HG02571 (cell line): ENCODE measurements around the gene PPFIBP2.

ENCODE experiments used
- ATAC-seq: cut with Tn5 transposase; IDR thresholded peaks from one replicate; pipeline ENCODE4 v1.9.1; 2021; ENCODE audit warnings: mild to moderate bottlenecking, moderate library complexity; ENCODE audit not compliant: unreplicated experiment

Gene PPFIBP2

DNA sequence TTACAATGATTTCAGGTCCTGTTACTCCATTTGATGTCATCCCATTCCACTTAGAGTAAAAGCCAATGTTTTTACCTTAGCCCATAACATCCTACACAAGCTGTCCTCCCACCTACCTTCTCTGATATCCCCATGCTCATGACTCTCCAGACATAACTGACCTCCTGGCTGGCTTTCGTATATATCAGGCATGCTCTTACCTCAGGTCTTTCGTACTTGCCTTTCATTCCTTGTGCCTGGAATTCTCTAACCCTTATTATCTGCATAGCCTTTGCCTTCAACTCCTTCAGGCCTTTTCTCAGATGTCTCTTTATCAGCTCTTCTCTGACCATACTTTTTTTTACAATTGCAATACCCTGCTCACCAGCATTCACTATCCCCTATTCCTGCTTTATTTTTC lies 169.8 kb downstream of the PPFIBP2 start:
- no peak for ATAC-seq

DNA sequence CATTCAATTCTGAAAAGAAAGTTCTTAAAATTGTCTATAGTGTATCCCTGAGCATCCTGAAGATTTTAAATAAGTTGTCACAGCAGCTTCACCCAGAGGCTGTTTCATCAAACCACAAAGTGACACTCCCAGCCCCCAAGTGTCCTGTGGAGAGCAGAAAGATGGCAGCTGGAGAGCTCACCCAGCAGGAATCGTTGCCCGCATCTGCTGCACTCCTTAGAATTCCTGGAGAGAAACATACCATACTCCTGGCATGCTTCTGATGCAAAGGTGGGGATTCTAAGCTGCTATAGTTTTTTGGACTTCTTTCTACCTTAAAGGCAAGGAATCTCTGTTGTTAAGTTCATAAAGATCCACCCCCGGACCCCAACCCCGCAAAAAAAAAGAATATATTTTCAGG lies 173.0 kb downstream of the PPFIBP2 start:
- ATAC-seq = no peak

DNA sequence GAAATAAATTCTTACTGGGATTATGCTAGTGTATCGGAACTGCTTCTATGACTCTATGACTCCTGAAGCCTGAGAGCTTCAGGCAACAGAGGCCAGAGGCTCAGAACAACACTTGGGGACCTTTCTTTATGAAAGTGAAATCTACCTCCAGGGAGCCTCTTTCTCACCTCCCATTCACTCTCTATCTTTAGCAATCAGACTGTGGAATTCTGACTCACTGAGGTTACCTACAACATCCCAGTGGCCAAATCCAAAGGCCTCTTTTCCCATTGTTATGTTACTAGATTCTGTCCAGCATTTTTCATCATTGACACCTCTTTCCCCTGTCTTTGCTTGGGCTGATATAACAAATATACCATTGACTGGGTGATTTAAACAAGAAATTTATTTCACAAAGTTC lies 173.6 kb downstream of the PPFIBP2 start:
- no peak for ATAC-seq

DNA sequence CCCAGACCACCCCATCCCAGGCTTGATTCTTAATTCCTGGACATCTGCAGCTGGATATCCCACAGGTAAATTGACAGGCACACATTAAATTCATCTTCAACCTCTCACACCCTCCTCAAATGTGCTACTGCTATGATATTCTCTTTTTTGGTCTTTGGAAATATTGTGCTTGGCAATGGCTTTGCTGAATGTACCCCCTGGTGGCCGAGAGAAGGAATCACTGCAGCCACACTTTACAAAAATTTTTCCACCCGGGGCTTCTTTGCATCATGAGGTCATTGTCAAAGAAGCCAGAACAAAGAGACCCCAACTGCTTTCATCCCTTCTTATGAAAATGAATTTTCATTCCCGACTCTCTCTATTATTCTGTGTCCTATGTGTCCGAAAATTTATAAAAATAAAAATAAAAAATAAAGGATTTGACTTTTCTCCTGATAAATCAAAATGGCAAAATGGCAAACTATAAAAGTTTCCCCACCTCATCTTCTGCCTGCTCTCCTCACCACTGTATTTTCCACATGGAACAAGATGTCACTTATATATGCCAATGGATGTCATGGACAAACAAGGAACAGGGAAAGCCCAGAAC lies 174.5 kb downstream of the PPFIBP2 start:
- peak; percentile 74 for ATAC-seq

DNA sequence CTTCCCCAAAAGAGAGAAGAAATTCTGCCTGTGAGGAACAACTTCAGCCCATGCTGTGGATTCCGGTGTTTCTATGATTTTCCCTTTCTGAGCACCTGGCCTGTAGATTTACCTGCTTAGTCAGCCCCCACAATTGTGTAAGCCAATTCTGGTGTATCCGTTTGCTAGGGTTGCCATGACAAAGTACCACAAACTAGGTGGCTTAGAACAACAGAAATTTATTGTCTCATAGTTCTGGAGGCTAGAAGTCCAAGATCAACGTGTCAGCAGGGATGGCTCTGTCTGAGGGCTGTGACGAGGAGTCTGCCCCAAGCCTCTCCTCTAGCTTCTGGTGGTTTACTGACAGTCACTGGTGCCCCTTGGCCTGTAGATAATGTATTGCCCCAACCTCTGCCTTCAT lies 175.4 kb downstream of the PPFIBP2 start:
- ATAC-seq = no peak

DNA sequence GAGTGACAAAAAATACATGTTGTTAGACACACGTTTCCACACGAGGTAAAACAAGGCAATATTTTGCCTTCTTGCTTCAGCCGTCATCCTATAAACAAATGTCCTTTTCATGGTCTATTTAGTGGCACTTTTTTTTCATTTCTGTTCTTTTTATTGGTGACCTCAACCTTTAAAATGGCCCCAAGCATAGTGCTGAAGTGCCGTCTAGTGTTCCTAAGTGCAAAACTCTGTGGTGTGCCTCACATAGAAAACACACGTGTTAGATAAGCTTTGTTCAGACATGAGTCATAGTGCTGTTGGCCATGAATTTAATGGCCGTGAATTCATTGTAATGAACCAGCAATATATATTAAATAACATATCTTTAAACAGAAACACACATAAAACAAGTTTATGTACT lies 176.8 kb downstream of the PPFIBP2 start:
- no peak for ATAC-seq

DNA sequence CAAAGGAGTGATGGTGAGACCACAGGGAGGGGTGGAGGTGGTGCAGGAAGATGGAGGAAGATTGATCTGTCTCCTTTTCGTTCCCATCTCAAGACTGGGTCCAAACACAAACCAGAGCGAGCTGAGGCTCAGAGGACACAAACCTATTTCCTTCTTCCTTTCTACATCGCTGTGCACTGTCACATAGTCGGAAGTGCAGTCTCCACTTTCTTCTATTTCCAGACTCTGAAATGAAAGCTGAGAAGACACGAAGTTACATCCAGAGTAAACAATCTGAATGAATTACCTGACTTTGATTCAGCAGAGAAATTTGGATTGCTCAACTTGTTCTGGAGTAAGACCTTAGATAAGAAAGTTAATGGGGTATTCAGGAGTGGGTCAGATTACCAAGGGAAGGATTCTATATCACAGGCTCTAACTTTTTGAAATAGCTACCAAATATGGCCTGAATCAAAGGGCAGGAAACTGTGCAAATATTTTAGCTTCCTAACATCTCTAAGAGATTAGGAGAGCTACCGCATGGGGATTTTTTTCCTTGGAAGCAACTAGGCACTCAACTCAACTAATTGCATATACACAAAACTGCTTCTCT lies 178.1 kb downstream of the PPFIBP2 start:
- ATAC-seq = no peak

DNA sequence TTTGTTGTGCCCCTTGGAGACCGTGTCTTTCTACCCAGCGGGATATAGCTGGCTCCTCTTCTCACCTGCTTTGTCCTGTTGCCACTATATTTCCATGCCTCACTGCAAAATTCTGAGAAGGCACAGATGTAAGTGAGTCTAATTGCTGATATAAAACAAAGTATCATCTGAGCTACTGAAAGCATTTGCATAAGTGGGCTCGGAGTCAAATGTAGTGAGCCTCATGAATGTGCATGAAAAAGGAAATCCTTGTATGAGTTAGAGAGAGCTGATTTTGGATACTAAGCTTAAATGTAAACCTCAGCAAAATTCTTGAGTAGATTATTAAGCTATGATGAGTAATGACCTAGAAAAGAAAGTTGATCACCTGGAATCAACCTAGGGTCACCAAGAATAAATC lies 178.6 kb downstream of the PPFIBP2 start:
- ATAC-seq = no peak

DNA sequence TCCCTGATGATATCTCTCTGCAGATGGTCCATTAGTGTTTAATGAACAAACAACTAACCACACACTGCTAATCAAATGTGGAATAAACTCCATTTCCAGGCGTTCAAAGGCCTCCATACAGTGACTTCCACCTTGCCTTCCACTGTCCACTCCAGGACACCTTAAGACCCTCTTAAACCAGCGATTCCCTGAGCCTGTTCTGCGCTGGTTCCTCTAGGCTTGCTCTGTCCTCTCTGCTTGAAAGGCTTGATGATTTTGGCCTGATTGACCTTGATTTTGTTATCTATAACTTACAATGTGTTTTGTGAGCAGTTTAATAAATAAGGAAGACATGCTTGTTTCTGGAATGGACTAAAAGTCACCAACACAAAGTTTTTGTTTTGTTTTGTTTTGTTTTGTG lies 180.4 kb downstream of the PPFIBP2 start:
- ATAC-seq = no peak

DNA sequence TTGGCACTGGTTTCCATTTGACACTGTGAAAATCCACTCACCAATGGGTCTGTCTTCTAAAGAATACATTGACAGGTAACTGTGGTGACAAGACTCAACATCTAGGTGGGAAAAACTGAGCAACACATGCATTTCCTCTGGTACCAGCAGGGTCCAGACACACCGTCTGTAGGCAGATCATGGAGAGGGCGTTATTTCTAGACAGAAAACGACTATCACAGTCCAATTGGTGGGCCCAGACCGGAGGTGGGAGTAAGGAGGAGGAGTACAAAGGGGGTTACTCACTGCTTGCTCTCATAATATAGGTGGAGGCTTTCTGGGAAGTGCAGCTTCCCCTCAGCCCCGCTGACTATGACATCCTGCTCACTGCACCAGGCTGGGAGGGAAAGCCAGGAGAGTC lies 182.6 kb downstream of the PPFIBP2 start:
- no peak for ATAC-seq
